GM23338 (cell line): ENCODE measurements around the gene AP3D1. TPM values are rescaled to one million over a fixed set of nuclear protein-coding genes. Genes with fewer than 3 reads are reported as not detected.
A peak's percentile ranks its signal among the peaks of the same experiment; 100 is the strongest.

Experiments
- ATAC-seq: fragments of 200-7000 bp; cut with Tn5 transposase; 3 replicates; pipeline ENCODE4 v1.9.1; 2020
- DNase-seq: peaks from one replicate; pipeline ENCODE4 v3.0.0-alpha.2; 2015; ENCODE audit warnings: low spot score
- H2AFZ ChIP-seq: fragments of 200-600 bp; sonication (generic); 2 replicates; pipeline ENCODE4 v1.8.0; 2016; ENCODE audit warnings: antibody characterized with exemption, mild to moderate bottlenecking, moderate library complexity
- H3F3A ChIP-seq: fragments of 200-600 bp; sonication (generic); replicated peaks from 2 replicates; pipeline ENCODE4 v1.8.0; 2017; ENCODE audit warnings: antibody characterized with exemption, mixed run types, low read depth
- H3K27ac ChIP-seq: fragments of 200-600 bp; sonication (generic); 2 replicates; pipeline ENCODE4 v1.6.1; 2016; ENCODE audit warnings: low read depth
- H3K27me3 ChIP-seq: fragments of 200-600 bp; sonication (generic); 2 replicates; pipeline ENCODE4 v1.8.0; 2016; ENCODE audit warnings: mild to moderate bottlenecking, mixed run types, moderate library complexity; ENCODE audit not compliant: insufficient read depth
- H3K36me3 ChIP-seq: fragments of 200-600 bp; sonication (generic); 2 replicates; pipeline ENCODE4 v1.8.0; 2016; ENCODE audit warnings: mild to moderate bottlenecking; ENCODE audit not compliant: insufficient read depth
- H3K4me1 ChIP-seq: fragments of 200-600 bp; sonication (generic); 2 replicates; pipeline ENCODE4 v1.8.0; 2016; ENCODE audit warnings: mild to moderate bottlenecking, moderate library complexity; ENCODE audit not compliant: insufficient read depth
- H3K4me2 ChIP-seq: fragments of 200-600 bp; sonication (generic); 2 replicates; pipeline ENCODE4 v1.7.1; 2017; ENCODE audit warnings: mixed run types
- H3K4me3 ChIP-seq: fragments of 200-600 bp; sonication (generic); 2 replicates; pipeline ENCODE4 v1.6.1; 2016; ENCODE audit warnings: mixed run types
- H3K79me2 ChIP-seq: fragments of 200-600 bp; sonication (generic); replicated peaks from 2 replicates; pipeline ENCODE4 v1.8.0; 2017; ENCODE audit warnings: mild to moderate bottlenecking; ENCODE audit not compliant: insufficient read depth
- H3K9me2 ChIP-seq: fragments of 200-600 bp; sonication (generic); 2 replicates; pipeline ENCODE4 v1.8.0; 2017; ENCODE audit not compliant: insufficient read depth
- H4K20me1 ChIP-seq: fragments of 200-600 bp; sonication (generic); replicated peaks from 2 replicates; pipeline ENCODE4 v1.8.0; 2017; ENCODE audit warnings: mild to moderate bottlenecking; ENCODE audit not compliant: insufficient read depth
- H3K27ac Mint-ChIP-seq: 2 replicates; pipeline ENCODE4 v1.8.0; 2020; ENCODE audit warnings: inconsistent platforms, mild to moderate bottlenecking, moderate library complexity, mixed read lengths
- H3K27me3 Mint-ChIP-seq: 3 replicates; pipeline ENCODE4 v1.8.0; 2022; ENCODE audit warnings: low read depth, mild to moderate bottlenecking, moderate library complexity, mixed read lengths, inconsistent platforms; ENCODE audit not compliant: insufficient read depth, poor library complexity
- H3K36me3 Mint-ChIP-seq: 3 replicates; pipeline ENCODE4 v1.8.0; 2021; ENCODE audit warnings: low read depth, mild to moderate bottlenecking, inconsistent platforms, moderate library complexity, mixed read lengths
- H3K4me1 Mint-ChIP-seq: 3 replicates; pipeline ENCODE4 v1.8.0; 2020; ENCODE audit warnings: mild to moderate bottlenecking, inconsistent platforms, mixed read lengths
- H3K4me3 Mint-ChIP-seq: 3 replicates; pipeline ENCODE4 v1.8.0; 2021; ENCODE audit warnings: moderate library complexity, mild to moderate bottlenecking, inconsistent platforms, mixed read lengths
- H3K9me3 Mint-ChIP-seq: 3 replicates; pipeline ENCODE4 v1.8.0; 2020; ENCODE audit warnings: moderate library complexity, mild to moderate bottlenecking, inconsistent platforms, mixed read lengths
- CREB1 ChIP-seq: fragments of 250-450 bp; sonication (Bioruptor Pico); IDR thresholded peaks from 2 replicates; pipeline ENCODE4 v1.5.0; 2020; ENCODE audit warnings: low read depth, mild to moderate bottlenecking, moderate library complexity
- ETS1 ChIP-seq: IDR thresholded peaks from 2 replicates; pipeline ENCODE4 v1.6.1; 2016; ENCODE audit warnings: antibody characterized with exemption
- EZH2 ChIP-seq: fragments of 200-600 bp; sonication (generic); IDR thresholded peaks from one replicate; pipeline ENCODE4 v1.8.0; 2017; ENCODE audit warnings: antibody characterized with exemption, mild to moderate bottlenecking, low read depth; ENCODE audit not compliant: unreplicated experiment
- EZH2phosphoT487 ChIP-seq: fragments of 200-600 bp; sonication (generic); IDR thresholded peaks from one replicate; pipeline ENCODE4 v1.8.1; 2018; ENCODE audit warnings: antibody characterized with exemption; ENCODE audit not compliant: unreplicated experiment
- JUNB ChIP-seq: IDR thresholded peaks from one replicate; pipeline ENCODE4 v1.6.1; 2016; ENCODE audit warnings: antibody characterized with exemption; ENCODE audit not compliant: unreplicated experiment
- NANOG ChIP-seq: IDR thresholded peaks from 2 replicates; pipeline ENCODE4 v1.6.1; 2016; ENCODE audit warnings: antibody characterized with exemption, borderline replicate concordance
- POLR2AphosphoS5 ChIP-seq: IDR thresholded peaks from 2 replicates; pipeline ENCODE4 v1.6.1; 2016; ENCODE audit warnings: antibody characterized with exemption, low read depth
- REST ChIP-seq: IDR thresholded peaks from one replicate; pipeline ENCODE4 v1.6.1; 2018; ENCODE audit warnings: antibody characterized with exemption; ENCODE audit not compliant: unreplicated experiment
- STAT1 ChIP-seq: IDR thresholded peaks from one replicate; pipeline ENCODE4 v1.6.1; 2016; ENCODE audit warnings: antibody characterized with exemption; ENCODE audit not compliant: unreplicated experiment
- ZNF114 ChIP-seq: fragments of 250-450 bp; sonication (Bioruptor Pico); IDR thresholded peaks from 2 replicates; pipeline ENCODE4 v1.5.0; 2020; ENCODE audit warnings: mild to moderate bottlenecking, moderate library complexity
- ZNF331 ChIP-seq: fragments of 250-450 bp; sonication (Bioruptor Pico); IDR thresholded peaks from 2 replicates; pipeline ENCODE4 v1.5.0; 2020; ENCODE audit warnings: low read depth, mild to moderate bottlenecking, moderate library complexity
- ZNF462 ChIP-seq: fragments of 250-450 bp; sonication (Bioruptor Pico); IDR thresholded peaks from 2 replicates; pipeline ENCODE4 v1.5.0; 2020; ENCODE audit warnings: mild to moderate bottlenecking, moderate library complexity
- polyA plus RNA-seq: library from polyadenylated mRNA; unstranded; fragments of >200 nt; fragmentation: Nextera tagmentation; extraction: Ambion mirVana; gene quantifications from 2 replicates; pipeline ENCODE4 v1.2.1, GENCODE V29; 2016
- total RNA-seq: library from RNA; depleted of rRNA; stranded (reverse); fragments of >200 nt; shearing (Covaris generic); gene quantifications from 2 replicates; pipeline ENCODE4 v1.2.3, GENCODE V29; 2014
- TF ChIP-seq, protein P1 (sequence below), 2 experiments: fragments of 200-600 bp in 1 of 2; sonication (generic) in 1 of 2; conservative IDR thresholded peaks; 2 replicates each; pipeline versions ENCODE4 v1.5.1 to v1.6.1; 2016 to 2017; ENCODE audit warnings: antibody characterized with exemption in 2 of 2, low read depth in 2 of 2, mild to moderate bottlenecking in 2 of 2, moderate library complexity in 1 of 2

The AP3D1 gene
- total and polyA plus RNA-seq, 2 experiments from 2014 or later: 101 to 236 TPM

DNA sequence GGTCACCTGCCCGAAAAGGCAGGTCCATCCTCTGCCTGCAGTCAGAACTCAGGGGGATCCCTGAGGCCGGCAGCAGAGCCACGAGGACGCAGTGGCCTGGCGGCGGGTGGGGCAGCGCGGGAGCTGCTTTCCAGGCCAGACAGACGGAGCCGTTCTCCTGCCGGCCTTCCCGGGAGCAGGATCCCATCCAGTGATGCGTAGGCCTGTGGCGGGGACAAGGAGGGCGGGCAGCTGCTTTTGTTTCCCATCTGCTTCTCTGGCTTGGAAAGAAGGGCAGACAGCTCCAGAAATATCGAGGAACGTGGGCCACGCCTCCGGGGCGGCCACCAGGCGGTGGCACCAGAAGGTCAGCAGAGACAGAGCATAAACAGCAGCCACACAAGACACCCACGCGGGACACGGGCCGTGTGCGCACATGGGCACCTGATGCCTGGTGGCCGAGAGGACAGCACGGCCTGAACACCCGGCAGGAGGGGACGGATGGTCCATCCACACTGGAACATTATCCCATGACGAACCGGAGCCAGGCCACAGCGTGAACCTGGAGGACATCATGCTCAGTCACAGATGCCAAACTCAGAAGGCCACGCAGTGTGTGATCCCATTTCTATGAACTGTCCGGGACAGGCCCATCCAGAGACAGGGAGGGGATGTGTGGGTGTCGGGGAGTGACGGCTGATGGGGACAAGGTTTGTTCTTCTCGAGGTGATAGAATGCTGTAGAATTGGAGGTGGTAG is 86.4 kb downstream of the AP3D1 start:
- H2AFZ ChIP-seq: peak overlapping the region; percentile 81; the same call in 1 of the 2 replicates
- H3K36me3 Mint-ChIP-seq: no peaks in the 10 kb centered on the region; the same call in 2 of the 3 replicates
- ATAC-seq: no peak

More for the DNA sequence above, 86.4 kb downstream of the AP3D1 start:
- peaks cover 19% of the 10 kb centered on the region for H3K4me1 ChIP-seq
- H3K4me3 ChIP-seq: no peak overlapping the region
- H3K9me3 Mint-ChIP-seq: no peaks in the 10 kb centered on the region
- H3K36me3 ChIP-seq: no peaks in the 10 kb centered on the region
- H3K4me1 Mint-ChIP-seq: peaks cover 18% of the 10 kb centered on the region; the same call in 2 of the 3 replicates
- no peaks in the 10 kb centered on the region for H4K20me1 ChIP-seq
- no peak overlapping the region for H3K4me3 Mint-ChIP-seq
- H3K27me3 ChIP-seq: no peaks in the 10 kb centered on the region
- no peaks in the 10 kb centered on the region for H3K9me2 ChIP-seq
- no peak overlapping the region for H3K27ac Mint-ChIP-seq
- H3K79me2 ChIP-seq: no peaks in the 10 kb centered on the region
- H3K27me3 Mint-ChIP-seq: peaks cover 13% of the 10 kb centered on the region
- no peak overlapping the region for H3K4me2 ChIP-seq
- peaks cover 13% of the 10 kb centered on the region; the same call in 1 of the 2 replicates for H3F3A ChIP-seq
- DNase-seq: no peak
- TF ChIP-seq EZH2 (no peak), POLR2AphosphoS5 (no peak), REST (no peak), EZH2phosphoT487 (no peak), CREB1 (no peak), ETS1 (no peak), JUNB (no peak), STAT1 (no peak), ZNF331 (no peak), NANOG (no peak), ZNF462 (CRISPR knock-in tag) (no peak), ZNF114 (CRISPR knock-in tag) (no peak)
- TF ChIP-seq, protein P1, sequence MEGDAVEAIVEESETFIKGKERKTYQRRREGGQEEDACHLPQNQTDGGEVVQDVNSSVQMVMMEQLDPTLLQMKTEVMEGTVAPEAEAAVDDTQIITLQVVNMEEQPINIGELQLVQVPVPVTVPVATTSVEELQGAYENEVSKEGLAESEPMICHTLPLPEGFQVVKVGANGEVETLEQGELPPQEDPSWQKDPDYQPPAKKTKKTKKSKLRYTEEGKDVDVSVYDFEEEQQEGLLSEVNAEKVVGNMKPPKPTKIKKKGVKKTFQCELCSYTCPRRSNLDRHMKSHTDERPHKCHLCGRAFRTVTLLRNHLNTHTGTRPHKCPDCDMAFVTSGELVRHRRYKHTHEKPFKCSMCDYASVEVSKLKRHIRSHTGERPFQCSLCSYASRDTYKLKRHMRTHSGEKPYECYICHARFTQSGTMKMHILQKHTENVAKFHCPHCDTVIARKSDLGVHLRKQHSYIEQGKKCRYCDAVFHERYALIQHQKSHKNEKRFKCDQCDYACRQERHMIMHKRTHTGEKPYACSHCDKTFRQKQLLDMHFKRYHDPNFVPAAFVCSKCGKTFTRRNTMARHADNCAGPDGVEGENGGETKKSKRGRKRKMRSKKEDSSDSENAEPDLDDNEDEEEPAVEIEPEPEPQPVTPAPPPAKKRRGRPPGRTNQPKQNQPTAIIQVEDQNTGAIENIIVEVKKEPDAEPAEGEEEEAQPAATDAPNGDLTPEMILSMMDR (conservative IDR thresholded peaks at IDR 0.05; ENCODE audit: low read depth in 2 of 2): no peak
- H3K27ac ChIP-seq: no peak overlapping the region; the same call in 1 of the 2 replicates
